Astrocyte of the cerebellum (primary cell): ENCODE data around the gene KCNH5.

ENCODE experiments used
- DNase-seq: peaks from one replicate; pipeline ENCODE4 v3.0.0-alpha.2; 2011; ENCODE audit warnings: low read depth
- H3K4me3 ChIP-seq: 2 replicates; pipeline ENCODE4 v1.5.1; 2011; ENCODE audit warnings: mild to moderate bottlenecking, low read depth, low read length, moderate library complexity
- in situ Hi-C: cut with HindIII; loops from 2 replicates; pipeline ENCODE4 v1.10.0; 2017; ENCODE audit warnings: low sequenced_read_pairs
- TF ChIP-seq, protein P1 (sequence below): IDR thresholded peaks from 2 replicates; pipeline ENCODE4 v1.5.1; 2012; ENCODE audit warnings: low read length, low read depth, moderate library complexity, mild to moderate bottlenecking; ENCODE audit errors: missing control alignments

KCNH5 gene

DNA sequence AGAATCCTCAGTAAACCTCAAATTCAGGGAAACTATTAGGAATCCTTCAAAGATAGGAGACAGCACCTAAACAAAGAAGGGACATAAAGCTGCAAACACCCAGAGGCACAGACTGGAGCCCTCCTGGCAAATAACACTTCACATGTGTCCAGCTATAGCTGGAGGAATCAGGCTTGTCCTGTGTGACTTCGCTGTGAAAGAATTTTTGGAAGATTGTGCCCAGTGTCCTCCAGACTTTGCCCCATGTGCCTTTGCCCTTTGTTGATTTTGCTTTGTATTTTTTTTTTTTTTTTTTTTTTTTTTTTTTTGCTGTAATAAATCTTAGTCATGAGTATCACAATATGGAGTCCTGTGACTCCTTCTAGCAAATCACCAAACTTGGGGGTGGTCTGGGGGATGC lies 136.8 kb downstream of the KCNH5 start:
- no peak for DNase-seq
- in situ Hi-C loops, result no loop called here
- TF ChIP-seq, protein P1, sequence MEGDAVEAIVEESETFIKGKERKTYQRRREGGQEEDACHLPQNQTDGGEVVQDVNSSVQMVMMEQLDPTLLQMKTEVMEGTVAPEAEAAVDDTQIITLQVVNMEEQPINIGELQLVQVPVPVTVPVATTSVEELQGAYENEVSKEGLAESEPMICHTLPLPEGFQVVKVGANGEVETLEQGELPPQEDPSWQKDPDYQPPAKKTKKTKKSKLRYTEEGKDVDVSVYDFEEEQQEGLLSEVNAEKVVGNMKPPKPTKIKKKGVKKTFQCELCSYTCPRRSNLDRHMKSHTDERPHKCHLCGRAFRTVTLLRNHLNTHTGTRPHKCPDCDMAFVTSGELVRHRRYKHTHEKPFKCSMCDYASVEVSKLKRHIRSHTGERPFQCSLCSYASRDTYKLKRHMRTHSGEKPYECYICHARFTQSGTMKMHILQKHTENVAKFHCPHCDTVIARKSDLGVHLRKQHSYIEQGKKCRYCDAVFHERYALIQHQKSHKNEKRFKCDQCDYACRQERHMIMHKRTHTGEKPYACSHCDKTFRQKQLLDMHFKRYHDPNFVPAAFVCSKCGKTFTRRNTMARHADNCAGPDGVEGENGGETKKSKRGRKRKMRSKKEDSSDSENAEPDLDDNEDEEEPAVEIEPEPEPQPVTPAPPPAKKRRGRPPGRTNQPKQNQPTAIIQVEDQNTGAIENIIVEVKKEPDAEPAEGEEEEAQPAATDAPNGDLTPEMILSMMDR, result no peak

DNA sequence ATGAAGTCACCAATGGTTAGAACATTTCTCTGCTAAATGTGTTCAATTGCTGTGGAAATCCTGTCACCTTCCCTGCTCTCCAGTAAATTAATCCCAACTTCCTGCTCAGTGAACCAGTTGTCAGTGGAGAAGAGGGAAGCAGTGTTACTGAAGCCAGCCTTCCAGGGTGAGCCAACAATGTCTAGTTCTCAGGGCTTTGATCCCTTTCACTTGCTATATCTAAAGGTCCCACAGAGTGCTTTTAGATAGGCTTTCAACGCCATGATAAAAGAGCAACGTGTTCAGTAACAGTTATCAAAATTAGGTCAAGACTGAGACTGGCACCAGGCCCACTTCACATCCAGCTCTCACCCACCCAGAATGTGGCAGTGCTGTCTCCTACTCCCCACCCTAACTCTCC lies 139.7 kb downstream of the KCNH5 start:
- in situ Hi-C loops, result no loop called here

More for the DNA sequence above, 136.8 kb downstream of the KCNH5 start:
- no peak overlapping the region for H3K4me3 ChIP-seq

DNA sequence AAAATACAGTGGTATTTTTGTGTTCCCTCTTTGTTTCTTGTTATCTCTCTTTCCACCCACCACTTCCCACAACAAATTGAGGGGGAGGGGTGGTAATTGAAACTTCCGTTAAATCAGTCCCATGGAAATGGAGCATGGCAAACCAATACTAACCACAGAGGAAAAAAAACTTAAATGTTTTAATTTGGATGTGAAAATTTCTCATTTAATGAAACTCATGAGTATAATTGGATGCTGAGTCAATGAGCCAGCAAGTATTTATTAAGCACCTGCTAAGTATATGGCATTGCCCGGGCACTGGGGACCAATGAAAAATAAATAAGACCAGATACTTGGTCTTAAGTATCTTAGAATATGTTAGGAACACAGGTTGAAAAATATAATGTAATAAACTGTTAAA lies 147.5 kb downstream of the KCNH5 start:
- in situ Hi-C loops, result no loop called here
- H3K4me3 ChIP-seq, result no peak overlapping the region
- TF ChIP-seq, protein P1, result no peak
- DNase-seq, result no peak

More for the DNA sequence above, 139.7 kb downstream of the KCNH5 start:
- DNase-seq, result no peak
- TF ChIP-seq, protein P1, result no peak
- no peak overlapping the region for H3K4me3 ChIP-seq

DNA sequence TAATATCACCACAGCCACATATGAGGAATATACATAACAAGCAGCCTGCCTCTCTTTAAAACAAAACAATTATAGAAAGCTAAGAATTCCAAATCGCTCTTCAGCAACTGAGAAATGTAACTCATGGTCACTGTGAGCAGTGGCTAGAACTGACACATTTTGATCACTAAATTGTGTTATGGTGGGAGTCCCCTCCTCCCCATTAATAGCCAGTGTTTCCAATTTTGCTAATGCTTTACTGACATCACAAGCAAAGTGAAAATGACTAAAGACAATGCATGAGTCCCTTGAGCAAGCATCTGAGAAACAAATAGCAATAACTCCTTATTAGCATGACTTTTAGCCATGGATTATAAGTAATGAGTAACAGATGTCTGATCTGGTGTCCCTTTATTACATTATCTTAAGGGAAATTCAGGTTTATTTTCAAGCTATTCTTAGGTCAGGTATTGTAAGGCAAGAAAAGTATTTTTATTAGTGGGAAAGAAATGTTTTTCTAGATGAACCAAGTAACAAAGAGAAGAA lies 148.3 kb downstream of the KCNH5 start:
- TF ChIP-seq, protein P1, result no peak

DNA sequence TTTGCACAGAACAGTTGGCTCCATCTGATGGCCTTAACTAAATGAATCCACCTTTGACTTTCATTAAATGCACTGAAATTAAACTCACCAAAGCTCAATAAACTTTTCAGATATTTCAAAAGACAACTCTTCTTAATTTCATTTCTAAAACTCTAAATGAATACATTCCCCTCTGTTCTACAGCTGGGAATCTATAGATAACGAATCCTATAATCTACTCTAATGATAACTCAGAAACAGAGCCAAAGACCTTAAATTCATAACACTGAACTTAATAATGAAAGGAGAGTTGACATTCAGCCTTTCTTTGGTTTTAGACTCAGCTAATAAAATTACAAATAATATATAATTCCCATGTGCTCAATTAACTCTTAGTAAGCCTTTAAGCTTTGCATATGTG lies 150.5 kb downstream of the KCNH5 start:
- H3K4me3 ChIP-seq, result no peak overlapping the region
- TF ChIP-seq, protein P1, result no peak
- no peak for DNase-seq
- in situ Hi-C loops, result no loop called here

More for the DNA sequence above, 148.3 kb downstream of the KCNH5 start:
- no peak overlapping the region for H3K4me3 ChIP-seq
- DNase-seq, result no peak
- in situ Hi-C loops, result no loop called here

DNA sequence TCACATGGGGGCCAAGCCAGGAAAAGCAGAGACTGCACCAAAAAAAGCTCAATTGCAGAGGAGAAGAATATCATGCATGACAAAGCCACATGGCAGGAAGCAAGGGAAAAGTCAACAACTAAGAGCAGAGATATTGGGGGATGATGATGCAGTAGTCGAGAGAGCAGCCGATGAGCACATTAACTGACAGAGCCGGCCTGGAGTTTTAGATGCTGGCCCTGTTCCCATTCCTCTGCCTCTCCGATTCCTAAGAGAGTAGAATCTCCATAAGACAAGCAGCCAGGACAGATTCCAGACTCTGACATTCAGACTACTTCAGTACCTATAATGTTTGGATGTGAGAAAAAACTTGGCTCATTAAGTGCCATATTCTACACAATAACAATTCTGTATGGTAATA lies 155.9 kb downstream of the KCNH5 start:
- TF ChIP-seq, protein P1, result no peak
- in situ Hi-C loops, result loop anchor here (5.0 kb wide), 1 partner anchor 42 kb away; no protein-coding TSS in a partner anchor
- H3K4me3 ChIP-seq, result no peak overlapping the region
- no peak for DNase-seq
